Lower leg skin (tissue), 4 donors: ENCODE measurements around the gene FOXQ1. TPM values are rescaled to one million over a fixed set of nuclear protein-coding genes. Genes with fewer than 3 reads are reported as not detected.
"Not testable (repeated sequence)": the region's sequence is repeated elsewhere in the genome, so short reads cannot be mapped to it uniquely, and the experiment has no call there.

Experiments used
- DNase-seq, 2 donors: peaks; one replicate each; pipeline ENCODE4 v3.0.0-alpha.2; 2019; ENCODE audit warnings: low spot score in 2 of 2
- H3K4me3 ChIP-seq: fragments of 200-600 bp; sonication (generic); 2 replicates; pipeline ENCODE4 v1.5.1; 2017; ENCODE audit warnings: mild to moderate bottlenecking, low read depth; ENCODE audit not compliant: poor library complexity, severe bottlenecking
- CTCF ChIP-seq, 3 donors: fragments of 450-650 bp; IDR thresholded peaks; one replicate each; pipeline ENCODE4 v1.5.1; 2016; ENCODE audit warnings: antibody characterized with exemption in 3 of 3, mild to moderate bottlenecking in 3 of 3, moderate library complexity in 2 of 3
- POLR2A ChIP-seq, 2 donors: fragments of 450-650 bp; IDR thresholded peaks; one replicate each; pipeline ENCODE4 v1.6.1; 2016 to 2017; ENCODE audit warnings: antibody characterized with exemption in 2 of 2, mild to moderate bottlenecking in 1 of 2, moderate library complexity in 1 of 2
- WGBS, 2 donors: methylation state at CpG; one replicate each; pipeline ENCODE4 v1.1.5; 2018; 5-methylcytosine and 5-hydroxymethylcytosine counted together
- intact Hi-C: fragments of 100-400 bp; cut with DNase I; formaldehyde crosslinking; loops from one replicate; pipeline ENCODE4 v1.15.0; 2023; ENCODE audit warnings: low total_unique reads
- total RNA-seq, 4 donors: library from RNA; depleted of rRNA; stranded (reverse); fragments of >200 nt; gene quantifications; one replicate each; pipeline ENCODE4 v1.1.0, GENCODE V29; 2016

Gene FOXQ1
- total RNA-seq, 4 donors from 2014 or later: 54.1 to 117 (median 89.5) TPM

- H3K4me3 ChIP-seq: no peak overlapping the region
- DNase-seq: no peak
- TF ChIP-seq POLR2A (IDR thresholded peaks at IDR 0.05) (no peak), CTCF (IDR thresholded peaks at IDR 0.05) (no peak)
- 53 to 60% methylated on average over 1 of the region's 1 CpG for WGBS, 2 donors
- intact Hi-C loops: loop anchor here (10.0 kb wide), 1 partner anchor 230 kb away; no protein-coding TSS in a partner anchor
Observed at GRCh38 chr6:1315201-1315559, 3.3 kb downstream of the FOXQ1 start.

DNA sequence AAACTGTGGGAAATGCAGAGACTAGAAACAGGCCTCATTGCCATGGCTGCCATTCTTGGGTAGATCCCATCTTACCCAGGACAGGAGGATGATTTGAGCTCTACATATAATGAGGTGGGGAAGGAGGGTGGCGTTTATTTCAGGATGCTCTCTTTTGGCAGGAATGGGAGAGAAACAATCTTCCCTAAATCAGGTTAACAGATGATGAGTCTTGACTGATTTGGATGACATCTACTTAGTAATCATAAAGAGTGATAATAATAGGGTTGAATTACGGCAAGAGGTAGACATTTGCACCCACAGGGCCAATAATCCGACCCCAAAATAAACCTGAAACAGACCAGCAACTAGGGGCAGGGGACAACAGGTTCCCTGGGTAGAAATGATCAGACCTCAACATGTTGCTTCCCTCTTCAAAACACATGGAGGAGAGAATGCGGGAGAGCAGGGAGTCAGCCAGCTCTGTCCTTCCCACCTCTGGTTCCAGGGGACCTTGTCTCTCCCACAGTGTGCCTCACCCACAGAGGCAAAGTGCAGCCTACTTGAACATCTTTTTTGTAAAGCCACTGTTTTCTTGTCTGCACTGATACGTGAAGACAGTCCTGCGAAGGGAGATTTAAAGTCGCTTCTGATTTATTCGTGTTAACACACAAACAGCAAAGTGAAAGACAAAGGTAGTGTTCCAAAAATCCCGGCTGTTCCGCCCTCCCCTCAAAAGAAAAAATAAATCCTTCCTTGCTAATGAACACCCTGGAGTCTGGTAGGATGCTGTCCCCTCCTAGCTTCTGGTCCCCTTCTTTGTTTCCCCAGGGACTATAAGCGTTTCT is 3.9 kb downstream of the FOXQ1 start:
- intact Hi-C loops: loop anchor here (10.0 kb wide), 1 partner anchor 231 kb away; no protein-coding TSS in a partner anchor
- 36 to 40% methylated on average over 11 of the region's 11 CpGs for WGBS, 2 donors
- H3K4me3 ChIP-seq: no peak overlapping the region
- TF ChIP-seq POLR2A (IDR thresholded peaks at IDR 0.05): no peak
- no peak for TF ChIP-seq CTCF (IDR thresholded peaks at IDR 0.05)
- no peak for DNase-seq

DNA sequence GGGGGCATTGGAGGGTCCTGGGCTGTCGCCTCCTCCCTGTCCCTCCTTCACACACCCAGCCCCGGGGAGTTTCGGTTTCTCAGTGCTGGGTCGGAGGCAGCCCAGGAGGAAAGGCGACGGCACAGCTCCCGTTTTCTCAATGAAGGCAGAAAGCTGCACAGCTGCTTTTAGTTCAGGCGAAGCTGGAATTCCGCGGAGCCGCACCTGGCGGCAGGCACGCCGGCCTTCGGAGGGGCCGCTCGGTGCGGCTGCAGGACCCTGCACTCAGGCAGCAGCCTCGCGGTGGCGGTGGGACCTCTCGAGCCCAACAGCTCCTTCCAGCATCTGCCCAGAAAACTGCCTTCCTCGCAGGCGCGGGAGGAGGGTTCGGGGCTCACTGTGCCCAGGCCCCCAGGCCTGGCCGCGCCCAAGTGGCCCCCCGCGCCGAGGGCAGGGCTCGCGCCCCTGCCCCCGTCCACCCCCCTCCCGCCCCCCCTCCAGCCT is 4.6 kb downstream of the FOXQ1 start:
- DNase-seq: no peak
- H3K4me3 ChIP-seq: no peak overlapping the region
- TF ChIP-seq POLR2A (IDR thresholded peaks at IDR 0.05) (no peak), CTCF (IDR thresholded peaks at IDR 0.05) (no peak)
- 0 to 2% methylated on average over 16 to 26 of the region's 35 CpGs for WGBS, 2 donors
- intact Hi-C loops: loop anchor here (10.0 kb wide), 1 partner anchor 232 kb away; no protein-coding TSS in a partner anchor

DNA sequence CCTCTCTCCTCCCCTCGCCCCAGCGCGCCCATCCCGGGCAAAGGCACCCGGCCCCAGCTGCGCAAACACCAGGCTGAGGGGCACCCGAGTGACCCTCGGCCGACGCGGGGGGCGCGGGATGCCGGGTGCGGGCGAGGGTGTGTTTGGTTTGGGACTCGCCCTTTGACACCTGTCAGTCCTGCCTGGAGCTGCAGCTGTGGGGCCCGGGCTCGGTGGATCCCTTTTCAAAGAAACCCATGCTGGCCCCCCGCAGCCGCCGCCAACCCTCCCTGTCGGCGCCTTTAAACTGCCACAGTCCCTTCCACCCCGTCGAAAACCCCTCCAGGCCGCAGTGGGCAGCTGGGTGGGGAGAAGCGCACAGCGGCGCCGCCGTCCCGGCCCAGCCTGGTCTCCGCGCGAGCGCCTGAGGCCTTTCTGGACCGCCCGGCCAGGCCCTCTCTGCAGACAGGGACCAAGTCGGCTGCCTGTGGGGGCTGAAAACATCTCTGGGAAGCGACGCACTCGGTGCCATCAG is 5.5 kb downstream of the FOXQ1 start:
- no peak for TF ChIP-seq POLR2A (IDR thresholded peaks at IDR 0.05)
- no peak for TF ChIP-seq CTCF (IDR thresholded peaks at IDR 0.05)
- WGBS, 2 donors: 84 to 88% methylated on average over 24 to 29 of the region's 43 CpGs
- H3K4me3 ChIP-seq: no peak overlapping the region
- no peak for DNase-seq
- intact Hi-C loops: loop anchor here (10.0 kb wide), 1 partner anchor 233 kb away; no protein-coding TSS in a partner anchor

- 54 to 58% methylated on average over 7 of the region's 7 CpGs for WGBS, 2 donors
- DNase-seq: no peak
- intact Hi-C loops: loop anchor here (10.0 kb wide), 1 partner anchor 233 kb away; no protein-coding TSS in a partner anchor
- no peak for TF ChIP-seq CTCF (IDR thresholded peaks at IDR 0.05)
- no peak for TF ChIP-seq POLR2A (IDR thresholded peaks at IDR 0.05)
- H3K4me3 ChIP-seq: no peak overlapping the region
Observed at GRCh38 chr6:1318036-1318435, 6.1 kb downstream of the FOXQ1 start.

DNA sequence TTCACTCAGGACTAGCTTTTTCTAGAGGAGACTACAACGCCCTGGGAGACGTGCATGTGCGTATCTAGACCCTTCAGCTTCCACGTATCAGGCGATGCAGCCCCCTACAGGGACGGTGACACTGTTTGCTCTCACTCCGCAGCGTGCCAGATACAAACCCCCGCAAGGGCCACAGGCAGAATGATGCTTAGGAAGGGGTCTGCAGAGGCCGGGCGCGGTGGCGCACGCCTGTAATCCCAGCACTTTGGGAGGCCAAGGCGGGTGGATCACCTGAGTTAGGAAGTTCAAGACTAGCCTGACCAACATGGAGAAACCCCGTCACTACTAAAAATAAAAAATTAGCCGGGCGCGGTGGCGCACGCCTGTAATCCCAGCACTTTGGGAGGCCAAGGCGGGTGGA is 6.7 kb downstream of the FOXQ1 start:
- WGBS, 2 donors: 89 to 93% methylated on average over 9 to 15 of the region's 22 CpGs
- not testable (repeated sequence) for H3K4me3 ChIP-seq, DNase-seq
- intact Hi-C loops: loop anchor here (10.0 kb wide), 1 partner anchor 234 kb away; no protein-coding TSS in a partner anchor
